Brain microvascular endothelial cell (primary cell): Measurements from ENCODE around the gene ADGRA3.

Experiments
- DNase-seq: peaks from one replicate; pipeline ENCODE4 v3.0.0-alpha.2; 2020
- H3K27ac ChIP-seq: fragments of 250-450 bp; sonication (Bioruptor Pico); 2 replicates; pipeline ENCODE4 v1.5.1; 2020; ENCODE audit warnings: mild to moderate bottlenecking, moderate library complexity
- H3K27me3 ChIP-seq: fragments of 250-450 bp; sonication (Bioruptor Pico); replicated peaks from 2 replicates; pipeline ENCODE4 v1.5.1; 2020; ENCODE audit warnings: mild to moderate bottlenecking
- H3K36me3 ChIP-seq: fragments of 250-450 bp; sonication (Bioruptor Pico); replicated peaks from 2 replicates; pipeline ENCODE4 v1.5.1; 2020; ENCODE audit warnings: mild to moderate bottlenecking
- H3K4me3 ChIP-seq: 2 replicates; pipeline ENCODE4 v1.5.1; 2011; ENCODE audit warnings: low read depth, mild to moderate bottlenecking, control low read depth, low read length, moderate library complexity
- CTCF ChIP-seq: IDR thresholded peaks from 2 replicates; pipeline ENCODE4 v1.5.1; 2011; ENCODE audit warnings: low read depth, mild to moderate bottlenecking, moderate library complexity, low read length, control low read depth, inconsistent platforms; ENCODE audit errors: missing control alignments
- in situ Hi-C: cut with HindIII; loops from 2 replicates; pipeline ENCODE4 v1.10.0; 2017; ENCODE audit warnings: low sequenced_read_pairs, low pct_ligation_motif_present

ADGRA3 gene

GRCh38 chr4:22551550-22551949 lies 35.7 kb upstream of the ADGRA3 start:
- Histone ChIP-seq H3K27ac (no peak overlapping the region), H3K27me3 (no peaks in the 10 kb centered on the region), H3K4me3 (no peak overlapping the region), H3K36me3 (no peaks in the 10 kb centered on the region)
- DNase-seq: no peak
- no peak for TF ChIP-seq CTCF
- in situ Hi-C loops: no loop called here

- no peak for DNase-seq
- in situ Hi-C loops: no loop called here
- H3K36me3 ChIP-seq: no peaks in the 10 kb centered on the region
- no peaks in the 10 kb centered on the region for H3K27me3 ChIP-seq
- TF ChIP-seq CTCF: no peak
- H3K27ac ChIP-seq: no peak overlapping the region
- H3K4me3 ChIP-seq: no peak overlapping the region
These were observed 30.4 kb upstream of the ADGRA3 start for GRCh38 chr4:22546299-22546698.

- DNase-seq: no peak
- in situ Hi-C loops: no loop called here
- no peaks in the 10 kb centered on the region for H3K36me3 ChIP-seq
- H3K27ac ChIP-seq: no peak overlapping the region
- H3K27me3 ChIP-seq: no peaks in the 10 kb centered on the region
- TF ChIP-seq CTCF: no peak
- H3K4me3 ChIP-seq: no peak overlapping the region
These were observed 23.4 kb upstream of the ADGRA3 start for GRCh38 chr4:22539251-22539650.

GRCh38 chr4:22537864-22538263 lies 22.0 kb upstream of the ADGRA3 start:
- Histone ChIP-seq H3K4me3 (no peak overlapping the region), H3K27ac (no peak overlapping the region), H3K27me3 (no peaks in the 10 kb centered on the region), H3K36me3 (no peaks in the 10 kb centered on the region)
- in situ Hi-C loops: no loop called here
- DNase-seq: no peak
- no peak for TF ChIP-seq CTCF

- in situ Hi-C loops: no loop called here
- TF ChIP-seq CTCF: no peak
- Histone ChIP-seq H3K36me3 (no peaks in the 10 kb centered on the region), H3K27me3 (no peaks in the 10 kb centered on the region), H3K4me3 (no peak overlapping the region), H3K27ac (no peak overlapping the region)
- no peak for DNase-seq
These were observed 18.5 kb upstream of the ADGRA3 start for GRCh38 chr4:22534374-22534773.

GRCh38 chr4:22532896-22533295 lies 17.0 kb upstream of the ADGRA3 start:
- Histone ChIP-seq H3K27ac (no peak overlapping the region), H3K36me3 (no peaks in the 10 kb centered on the region), H3K27me3 (no peaks in the 10 kb centered on the region), H3K4me3 (no peak overlapping the region)
- in situ Hi-C loops: no loop called here
- DNase-seq: no peak
- no peak for TF ChIP-seq CTCF
